HEK293 (cell line): ENCODE measurements around the gene CENPO.

Experiments used
- AEBP2 ChIP-seq: fragments of 450-650 bp; formaldehyde crosslinking; IDR thresholded peaks from 2 replicates; pipeline ENCODE4 v1.5.1; 2016; ENCODE audit warnings: missing biosample characterization, missing genetic modification characterization, borderline replicate concordance
- ATF2 ChIP-seq: fragments of 450-650 bp; formaldehyde crosslinking; IDR thresholded peaks from 2 replicates; pipeline ENCODE4 v1.5.1; 2016; ENCODE audit warnings: missing biosample characterization, missing genetic modification characterization, low read depth
- IKZF3 ChIP-seq: fragments of 450-650 bp; IDR thresholded peaks from 2 replicates; pipeline ENCODE4 v1.5.0; 2018; ENCODE audit warnings: missing biosample characterization, mild to moderate bottlenecking, missing genetic modification characterization, moderate library complexity
- PRDM10 ChIP-seq: fragments of 450-650 bp; formaldehyde crosslinking; IDR thresholded peaks from 2 replicates; pipeline ENCODE4 v1.5.1; 2016; ENCODE audit warnings: missing biosample characterization, missing genetic modification characterization
- PRDM2 ChIP-seq: fragments of 450-650 bp; formaldehyde crosslinking; IDR thresholded peaks from 2 replicates; pipeline ENCODE4 v1.5.1; 2016; ENCODE audit warnings: missing biosample characterization, missing genetic modification characterization, borderline replicate concordance
- SCRT2 ChIP-seq: fragments of 450-650 bp; formaldehyde crosslinking; IDR thresholded peaks from 2 replicates; pipeline ENCODE4 v1.5.1; 2016; ENCODE audit warnings: missing biosample characterization, missing genetic modification characterization
- SP3 ChIP-seq: fragments of 450-650 bp; formaldehyde crosslinking; IDR thresholded peaks from 2 replicates; pipeline ENCODE4 v1.5.1; 2016; ENCODE audit warnings: missing biosample characterization, missing genetic modification characterization
- SP7 ChIP-seq: fragments of 450-650 bp; formaldehyde crosslinking; IDR thresholded peaks from 2 replicates; pipeline ENCODE4 v1.5.1; 2016; ENCODE audit warnings: missing biosample characterization, missing genetic modification characterization
- YY2 ChIP-seq: fragments of 450-650 bp; formaldehyde crosslinking; IDR thresholded peaks from 2 replicates; pipeline ENCODE4 v1.5.1; 2016; ENCODE audit warnings: missing biosample characterization, missing genetic modification characterization
- ZBTB17 ChIP-seq: fragments of 450-650 bp; formaldehyde crosslinking; IDR thresholded peaks from 2 replicates; pipeline ENCODE4 v1.5.1; 2016; ENCODE audit warnings: missing biosample characterization, missing genetic modification characterization
- ZNF10 ChIP-seq: fragments of 450-650 bp; formaldehyde crosslinking; IDR thresholded peaks from 2 replicates; pipeline ENCODE4 v1.5.1; 2017; ENCODE audit warnings: missing biosample characterization, missing genetic modification characterization
- ZNF19 ChIP-seq: fragments of 450-650 bp; formaldehyde crosslinking; IDR thresholded peaks from 2 replicates; pipeline ENCODE4; 2016; ENCODE audit warnings: missing biosample characterization, missing genetic modification characterization, low read depth
- ZNF24 ChIP-seq: fragments of 450-650 bp; formaldehyde crosslinking; IDR thresholded peaks from 2 replicates; pipeline ENCODE4 v1.5.1; 2016; ENCODE audit warnings: missing biosample characterization, missing genetic modification characterization
- ZNF501 ChIP-seq: fragments of 450-650 bp; formaldehyde crosslinking; IDR thresholded peaks from 2 replicates; pipeline ENCODE4 v1.5.1; 2016; ENCODE audit warnings: missing biosample characterization, missing genetic modification characterization
- ZNF514 ChIP-seq: fragments of 450-650 bp; formaldehyde crosslinking; IDR thresholded peaks from 2 replicates; pipeline ENCODE4 v1.5.1; 2016; ENCODE audit warnings: missing biosample characterization, missing genetic modification characterization
- ZNF555 ChIP-seq: fragments of 450-650 bp; formaldehyde crosslinking; conservative IDR thresholded peaks from 2 replicates; pipeline ENCODE4 v1.5.1; 2017; ENCODE audit warnings: missing biosample characterization, mild to moderate bottlenecking, missing genetic modification characterization, inconsistent platforms
- ZNF585B ChIP-seq: fragments of 450-650 bp; formaldehyde crosslinking; IDR thresholded peaks from 2 replicates; pipeline ENCODE4 v1.5.1; 2016; ENCODE audit warnings: missing biosample characterization, missing genetic modification characterization
- ZNF600 ChIP-seq: fragments of 450-650 bp; formaldehyde crosslinking; IDR thresholded peaks from 2 replicates; pipeline ENCODE4 v1.5.1; 2016; ENCODE audit warnings: missing biosample characterization, missing genetic modification characterization
- ZNF660 ChIP-seq: fragments of 450-650 bp; IDR thresholded peaks from 2 replicates; pipeline ENCODE4 v1.5.1; 2018; ENCODE audit warnings: missing biosample characterization, mild to moderate bottlenecking, missing genetic modification characterization
- ZNF664 ChIP-seq: fragments of 450-650 bp; formaldehyde crosslinking; IDR thresholded peaks from 2 replicates; pipeline ENCODE4 v1.5.1; 2016; ENCODE audit warnings: missing biosample characterization, missing genetic modification characterization
- TF ChIP-seq, protein P1 (sequence below): sonication (generic); formaldehyde crosslinking; IDR thresholded peaks from 2 replicates; pipeline ENCODE4 v1.8.1; 2022; ENCODE audit warnings: mild to moderate bottlenecking, moderate library complexity, missing genetic modification reagents
- TF ChIP-seq, protein P2 (sequence below): fragments of 450-650 bp; formaldehyde crosslinking; IDR thresholded peaks from 2 replicates; pipeline ENCODE4 v1.5.1; 2016; ENCODE audit warnings: missing biosample characterization, missing genetic modification characterization
- TF ChIP-seq, protein P3 (sequence below): fragments of 450-650 bp; formaldehyde crosslinking; optimal IDR thresholded peaks from 2 replicates; pipeline ENCODE3; 2016; ENCODE audit warnings: missing biosample characterization, mild to moderate bottlenecking, missing genetic modification characterization

CENPO gene

GRCh38 chr2:24754985-24755705 is 38.1 kb upstream of the CENPO start (continued):
- peak; percentile 29; the same call in 1 of the 2 replicates for TF ChIP-seq PRDM10 (tag by site-specific recombination)
- TF ChIP-seq ZNF555 (tag by site-specific recombination), result no peak
- TF ChIP-seq, protein P1, sequence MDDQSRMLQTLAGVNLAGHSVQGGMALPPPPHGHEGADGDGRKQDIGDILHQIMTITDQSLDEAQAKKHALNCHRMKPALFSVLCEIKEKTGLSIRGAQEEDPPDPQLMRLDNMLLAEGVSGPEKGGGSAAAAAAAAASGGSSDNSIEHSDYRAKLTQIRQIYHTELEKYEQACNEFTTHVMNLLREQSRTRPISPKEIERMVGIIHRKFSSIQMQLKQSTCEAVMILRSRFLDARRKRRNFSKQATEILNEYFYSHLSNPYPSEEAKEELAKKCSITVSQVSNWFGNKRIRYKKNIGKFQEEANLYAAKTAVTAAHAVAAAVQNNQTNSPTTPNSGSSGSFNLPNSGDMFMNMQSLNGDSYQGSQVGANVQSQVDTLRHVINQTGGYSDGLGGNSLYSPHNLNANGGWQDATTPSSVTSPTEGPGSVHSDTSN (CRISPR knock-in tag), result no peak
- peak; percentile 14; the same call in 1 of the 2 replicates for TF ChIP-seq SP7
- no peak for TF ChIP-seq AEBP2 (tag by site-specific recombination)
- no peak for TF ChIP-seq ZNF514
- TF ChIP-seq ZNF660 (tag by site-specific recombination), result no peak
- no peak for TF ChIP-seq ZNF664
- no peak for TF ChIP-seq YY2 (tag by site-specific recombination)
- peak; percentile 42 for TF ChIP-seq ZBTB17 (tag by site-specific recombination)
- TF ChIP-seq ZNF19, result no peak
- no peak for TF ChIP-seq ZNF600 (tag by site-specific recombination)
- TF ChIP-seq, protein P2, sequence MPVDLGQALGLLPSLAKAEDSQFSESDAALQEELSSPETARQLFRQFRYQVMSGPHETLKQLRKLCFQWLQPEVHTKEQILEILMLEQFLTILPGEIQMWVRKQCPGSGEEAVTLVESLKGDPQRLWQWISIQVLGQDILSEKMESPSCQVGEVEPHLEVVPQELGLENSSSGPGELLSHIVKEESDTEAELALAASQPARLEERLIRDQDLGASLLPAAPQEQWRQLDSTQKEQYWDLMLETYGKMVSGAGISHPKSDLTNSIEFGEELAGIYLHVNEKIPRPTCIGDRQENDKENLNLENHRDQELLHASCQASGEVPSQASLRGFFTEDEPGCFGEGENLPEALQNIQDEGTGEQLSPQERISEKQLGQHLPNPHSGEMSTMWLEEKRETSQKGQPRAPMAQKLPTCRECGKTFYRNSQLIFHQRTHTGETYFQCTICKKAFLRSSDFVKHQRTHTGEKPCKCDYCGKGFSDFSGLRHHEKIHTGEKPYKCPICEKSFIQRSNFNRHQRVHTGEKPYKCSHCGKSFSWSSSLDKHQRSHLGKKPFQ (tag by site-specific recombination), result no peak
- no peak for TF ChIP-seq ZNF10
- TF ChIP-seq ZNF501, result no peak
- TF ChIP-seq, protein P3, sequence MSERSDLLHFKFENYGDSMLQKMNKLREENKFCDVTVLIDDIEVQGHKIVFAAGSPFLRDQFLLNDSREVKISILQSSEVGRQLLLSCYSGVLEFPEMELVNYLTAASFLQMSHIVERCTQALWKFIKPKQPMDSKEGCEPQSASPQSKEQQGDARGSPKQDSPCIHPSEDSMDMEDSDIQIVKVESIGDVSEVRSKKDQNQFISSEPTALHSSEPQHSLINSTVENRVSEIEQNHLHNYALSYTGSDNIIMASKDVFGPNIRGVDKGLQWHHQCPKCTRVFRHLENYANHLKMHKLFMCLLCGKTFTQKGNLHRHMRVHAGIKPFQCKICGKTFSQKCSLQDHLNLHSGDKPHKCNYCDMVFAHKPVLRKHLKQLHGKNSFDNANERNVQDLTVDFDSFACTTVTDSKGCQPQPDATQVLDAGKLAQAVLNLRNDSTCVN (tag by site-specific recombination), result no peak
- TF ChIP-seq SP3, result no peak
- no peak for TF ChIP-seq ZNF585B
- TF ChIP-seq ATF2 (tag by site-specific recombination), result peak; percentile 60; the same call in 1 of the 2 replicates
- peak; percentile 91 for TF ChIP-seq SCRT2 (tag by site-specific recombination)
- TF ChIP-seq PRDM2, result no peak
- no peak for TF ChIP-seq IKZF3 (tag by site-specific recombination)
- no peak for TF ChIP-seq ZNF24
